Lower leg skin (tissue), 3 donors: Measurements from ENCODE around the gene HLA-F.

Experiments used
- POLR2A ChIP-seq, 2 donors: fragments of 450-650 bp; IDR thresholded peaks; one replicate each; pipeline ENCODE4 v1.6.1; 2016 to 2017; ENCODE audit warnings: antibody characterized with exemption in 2 of 2, mild to moderate bottlenecking in 1 of 2, moderate library complexity in 1 of 2
- TF ChIP-seq, protein P1 (sequence below), 3 donors: fragments of 450-650 bp; IDR thresholded peaks; one replicate each; pipeline ENCODE4 v1.5.1; 2016; ENCODE audit warnings: antibody characterized with exemption in 3 of 3, mild to moderate bottlenecking in 3 of 3, moderate library complexity in 2 of 3

DNA sequence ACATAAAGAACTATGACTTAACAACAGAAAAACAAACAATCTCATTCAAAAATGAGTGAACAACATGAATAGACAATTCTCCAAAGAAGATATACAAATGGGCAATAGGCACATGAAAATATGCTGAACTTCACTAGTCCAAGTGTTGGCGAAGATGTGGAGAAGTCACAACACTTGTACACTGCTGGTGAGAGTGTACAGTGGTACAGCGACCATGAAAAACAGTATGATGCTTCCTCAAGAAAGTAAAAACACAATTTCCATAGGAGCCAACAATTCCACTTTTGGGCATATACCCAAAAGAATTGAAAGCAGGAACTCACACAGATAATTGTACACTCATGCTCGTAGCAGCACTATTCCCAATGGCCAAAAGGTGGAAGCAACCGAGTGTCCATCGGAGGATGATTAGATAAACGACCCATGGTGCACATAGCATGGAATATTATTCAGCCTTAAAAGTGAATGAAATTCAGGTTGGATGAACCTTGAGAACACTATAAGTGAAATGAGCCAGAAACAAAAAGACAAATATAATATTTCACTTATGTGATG lies 6.6 kb downstream of the HLA-F start:
- TF ChIP-seq POLR2A (IDR thresholded peaks at IDR 0.05), result no peak
- TF ChIP-seq, protein P1, sequence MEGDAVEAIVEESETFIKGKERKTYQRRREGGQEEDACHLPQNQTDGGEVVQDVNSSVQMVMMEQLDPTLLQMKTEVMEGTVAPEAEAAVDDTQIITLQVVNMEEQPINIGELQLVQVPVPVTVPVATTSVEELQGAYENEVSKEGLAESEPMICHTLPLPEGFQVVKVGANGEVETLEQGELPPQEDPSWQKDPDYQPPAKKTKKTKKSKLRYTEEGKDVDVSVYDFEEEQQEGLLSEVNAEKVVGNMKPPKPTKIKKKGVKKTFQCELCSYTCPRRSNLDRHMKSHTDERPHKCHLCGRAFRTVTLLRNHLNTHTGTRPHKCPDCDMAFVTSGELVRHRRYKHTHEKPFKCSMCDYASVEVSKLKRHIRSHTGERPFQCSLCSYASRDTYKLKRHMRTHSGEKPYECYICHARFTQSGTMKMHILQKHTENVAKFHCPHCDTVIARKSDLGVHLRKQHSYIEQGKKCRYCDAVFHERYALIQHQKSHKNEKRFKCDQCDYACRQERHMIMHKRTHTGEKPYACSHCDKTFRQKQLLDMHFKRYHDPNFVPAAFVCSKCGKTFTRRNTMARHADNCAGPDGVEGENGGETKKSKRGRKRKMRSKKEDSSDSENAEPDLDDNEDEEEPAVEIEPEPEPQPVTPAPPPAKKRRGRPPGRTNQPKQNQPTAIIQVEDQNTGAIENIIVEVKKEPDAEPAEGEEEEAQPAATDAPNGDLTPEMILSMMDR (IDR thresholded peaks at IDR 0.05), result no peak
